ENCODE results near the gene KLHL17.
A peak's percentile ranks its signal among the peaks of the same experiment; 100 is the strongest.

The KLHL17 gene

GRCh38 chr1:918353-918752 is 42.0 kb upstream of the KLHL17 start:
- DNase-seq, result no peak
- Histone ChIP-seq H3K4me3 (ENCODE audit: control insufficient read depth in 1 of 7, extremely low read depth in 1 of 7, insufficient read depth in 4 of 7, low read depth in 2 of 7, low read length in 6 of 7) (no peak overlapping the region), H3K4me1 (ENCODE audit: control extremely low read depth in 1 of 4, control insufficient read depth in 4 of 4, insufficient read depth in 4 of 4, low read length in 3 of 4) (peaks cover 0 to 68% (median 45%) of the 10 kb centered on the region in 4 experiments), H3K27ac (ENCODE audit: insufficient read depth in 1 of 2, low read depth in 1 of 2, low read length in 2 of 2, poor library complexity in 1 of 2, severe bottlenecking in 2 of 2) (no peak overlapping the region), H3K27me3 (replicated peaks in 2 of 5; ENCODE audit: control insufficient read depth in 4 of 5, insufficient read depth in 5 of 5, low read length in 4 of 5) (peaks cover 0 to 26% (median 9%) of the 10 kb centered on the region in 5 experiments), H3K9me3 (ENCODE audit: control extremely low read depth in 1 of 5, control insufficient read depth in 4 of 5, insufficient read depth in 2 of 5, low read depth in 1 of 5, low read length in 4 of 5) (no peaks in the 10 kb centered on the region), H3K36me3 (ENCODE audit: control insufficient read depth in 4 of 4, insufficient read depth in 4 of 4, low read length in 3 of 4) (no peaks in the 10 kb centered on the region)
- CTCF ChIA-PET, result interaction anchor here (3.7 kb wide), 1 partner anchor 13 kb away, joined by 23 read pairs; no protein-coding TSS in a partner anchor
- WGBS (ENCODE audit: insufficient coverage), result 94% methylated on average over 13 of the region's 15 CpGs
- POLR2A ChIA-PET, result no interaction called here

GRCh38 chr1:918843-919242 is 41.5 kb upstream of the KLHL17 start:
- Histone ChIP-seq H3K4me1 (ENCODE audit: control extremely low read depth in 1 of 4, control insufficient read depth in 4 of 4, insufficient read depth in 4 of 4, low read length in 3 of 4) (peaks cover 0 to 65% (median 45%) of the 10 kb centered on the region in 4 experiments), H3K27me3 (replicated peaks in 2 of 5; ENCODE audit: control insufficient read depth in 4 of 5, insufficient read depth in 5 of 5, low read length in 4 of 5) (peaks cover 0 to 29% (median 10%) of the 10 kb centered on the region in 5 experiments), H3K36me3 (ENCODE audit: control insufficient read depth in 4 of 4, insufficient read depth in 4 of 4, low read length in 3 of 4) (no peaks in the 10 kb centered on the region), H3K4me3 (ENCODE audit: control insufficient read depth in 1 of 7, extremely low read depth in 1 of 7, insufficient read depth in 4 of 7, low read depth in 2 of 7, low read length in 6 of 7) (no peak overlapping the region), H3K27ac (ENCODE audit: insufficient read depth in 1 of 2, low read depth in 1 of 2, low read length in 2 of 2, poor library complexity in 1 of 2, severe bottlenecking in 2 of 2) (no peak overlapping the region), H3K9me3 (ENCODE audit: control extremely low read depth in 1 of 5, control insufficient read depth in 4 of 5, insufficient read depth in 2 of 5, low read depth in 1 of 5, low read length in 4 of 5) (no peaks in the 10 kb centered on the region)
- DNase-seq, result no peak
- 96% methylated on average over 5 of the region's 6 CpGs for WGBS (ENCODE audit: insufficient coverage)
- ChIA-PET POLR2A (no interaction called here), CTCF (interaction anchor here (3.7 kb wide), 1 partner anchor 14 kb away, joined by 23 read pairs; no protein-coding TSS in a partner anchor)

- Histone ChIP-seq H3K9me3 (ENCODE audit: control extremely low read depth in 1 of 5, control insufficient read depth in 4 of 5, insufficient read depth in 2 of 5, low read depth in 1 of 5, low read length in 4 of 5) (no peaks in the 10 kb centered on the region), H3K36me3 (ENCODE audit: control insufficient read depth in 4 of 4, insufficient read depth in 4 of 4, low read length in 3 of 4) (no peaks in the 10 kb centered on the region), H3K27me3 (replicated peaks in 2 of 5; ENCODE audit: control insufficient read depth in 4 of 5, insufficient read depth in 5 of 5, low read length in 4 of 5) (peaks cover 0 to 31% (median 10%) of the 10 kb centered on the region in 5 experiments), H3K27ac (ENCODE audit: insufficient read depth in 1 of 2, low read depth in 1 of 2, low read length in 2 of 2, poor library complexity in 1 of 2, severe bottlenecking in 2 of 2) (no peak overlapping the region), H3K4me1 (ENCODE audit: control extremely low read depth in 1 of 4, control insufficient read depth in 4 of 4, insufficient read depth in 4 of 4, low read length in 3 of 4) (peaks cover 0 to 66% (median 49%) of the 10 kb centered on the region in 4 experiments), H3K4me3 (ENCODE audit: control insufficient read depth in 1 of 7, extremely low read depth in 1 of 7, insufficient read depth in 4 of 7, low read depth in 2 of 7, low read length in 6 of 7) (no peak overlapping the region)
- DNase-seq, result no peak
- WGBS (ENCODE audit: insufficient coverage), result 92% methylated on average over 26 of the region's 29 CpGs
- ChIA-PET POLR2A (no interaction called here), CTCF (interaction anchor here (3.7 kb wide), 1 partner anchor 14 kb away, joined by 23 read pairs; no protein-coding TSS in a partner anchor)
Observed at GRCh38 chr1:919271-919872, 41.0 kb upstream of the KLHL17 start.

- ChIA-PET POLR2A (no interaction called here), CTCF (interaction anchor here (0.5 to 3.7 kb wide), 3 partner anchors 10 to 15 kb away, joined by 3 to 23 read pairs (median 5); no protein-coding TSS in a partner anchor)
- H3K4me1 ChIP-seq (ENCODE audit: control extremely low read depth in 1 of 4, control insufficient read depth in 4 of 4, insufficient read depth in 4 of 4, low read length in 3 of 4), result peaks cover 0 to 72% (median 55%) of the 10 kb centered on the region in 4 experiments
- DNase-seq, result no peak
- H3K4me3 ChIP-seq (ENCODE audit: control insufficient read depth in 1 of 7, extremely low read depth in 1 of 7, insufficient read depth in 4 of 7, low read depth in 2 of 7, low read length in 6 of 7), result no peak overlapping the region
- H3K36me3 ChIP-seq (ENCODE audit: control insufficient read depth in 4 of 4, insufficient read depth in 4 of 4, low read length in 3 of 4), result no peaks in the 10 kb centered on the region
- peaks cover 0 to 38% (median 10%) of the 10 kb centered on the region in 5 experiments for H3K27me3 ChIP-seq (replicated peaks in 2 of 5; ENCODE audit: control insufficient read depth in 4 of 5, insufficient read depth in 5 of 5, low read length in 4 of 5)
- WGBS (ENCODE audit: insufficient coverage), result 88% methylated on average over 23 of the region's 23 CpGs
- H3K9me3 ChIP-seq (ENCODE audit: control extremely low read depth in 1 of 5, control insufficient read depth in 4 of 5, insufficient read depth in 2 of 5, low read depth in 1 of 5, low read length in 4 of 5), result no peaks in the 10 kb centered on the region
- H3K27ac ChIP-seq (ENCODE audit: insufficient read depth in 1 of 2, low read depth in 1 of 2, low read length in 2 of 2, poor library complexity in 1 of 2, severe bottlenecking in 2 of 2), result no peak overlapping the region
Observed at GRCh38 chr1:920010-920409, 40.4 kb upstream of the KLHL17 start.

- Histone ChIP-seq H3K27ac (ENCODE audit: insufficient read depth in 1 of 2, low read depth in 1 of 2, low read length in 2 of 2, poor library complexity in 1 of 2, severe bottlenecking in 2 of 2) (no peak overlapping the region), H3K27me3 (replicated peaks in 2 of 5; ENCODE audit: control insufficient read depth in 4 of 5, insufficient read depth in 5 of 5, low read length in 4 of 5) (peaks cover 0 to 43% (median 10%) of the 10 kb centered on the region in 5 experiments), H3K4me1 (ENCODE audit: control extremely low read depth in 1 of 4, control insufficient read depth in 4 of 4, insufficient read depth in 4 of 4, low read length in 3 of 4) (peaks cover 0 to 72% (median 60%) of the 10 kb centered on the region in 4 experiments), H3K9me3 (ENCODE audit: control extremely low read depth in 1 of 5, control insufficient read depth in 4 of 5, insufficient read depth in 2 of 5, low read depth in 1 of 5, low read length in 4 of 5) (no peaks in the 10 kb centered on the region), H3K4me3 (ENCODE audit: control insufficient read depth in 1 of 7, extremely low read depth in 1 of 7, insufficient read depth in 4 of 7, low read depth in 2 of 7, low read length in 6 of 7) (peak overlapping the region in 3 of 7 experiments; percentile 20 to 42 (median 40)), H3K36me3 (ENCODE audit: control insufficient read depth in 4 of 4, insufficient read depth in 4 of 4, low read length in 3 of 4) (no peaks in the 10 kb centered on the region)
- POLR2A ChIA-PET, result no interaction called here
- DNase-seq, result no peak
- CTCF ChIA-PET, result interaction anchor here (0.5 to 3.7 kb wide), 3 partner anchors 10 to 16 kb away, joined by 3 to 23 read pairs (median 5); no protein-coding TSS in a partner anchor
- WGBS (ENCODE audit: insufficient coverage), result 19% methylated on average over 9 of the region's 13 CpGs
Observed at GRCh38 chr1:920521-920920, 39.9 kb upstream of the KLHL17 start.

- POLR2A ChIA-PET, result no interaction called here
- DNase-seq, result peak; percentile 77 to 88 (median 87)
- no peak overlapping the region for H3K27ac ChIP-seq (ENCODE audit: insufficient read depth in 1 of 2, low read depth in 1 of 2, low read length in 2 of 2, poor library complexity in 1 of 2, severe bottlenecking in 2 of 2)
- CTCF ChIA-PET, result interaction anchor here (1.5 to 3.7 kb wide), 2 partner anchors 9 to 16 kb away, joined by 5 to 23 read pairs; no protein-coding TSS in a partner anchor
- WGBS (ENCODE audit: insufficient coverage), result 37% methylated on average over 29 of the region's 38 CpGs
- H3K4me1 ChIP-seq (ENCODE audit: control extremely low read depth in 1 of 4, control insufficient read depth in 4 of 4, insufficient read depth in 4 of 4, low read length in 3 of 4), result peaks cover 0 to 74% (median 62%) of the 10 kb centered on the region in 4 experiments
- H3K4me3 ChIP-seq (ENCODE audit: control insufficient read depth in 1 of 7, extremely low read depth in 1 of 7, insufficient read depth in 4 of 7, low read depth in 2 of 7, low read length in 6 of 7), result peak overlapping the region in 4 of 7 experiments; percentile 6 to 42 (median 30)
- H3K36me3 ChIP-seq (ENCODE audit: control insufficient read depth in 4 of 4, insufficient read depth in 4 of 4, low read length in 3 of 4), result no peaks in the 10 kb centered on the region
- H3K27me3 ChIP-seq (replicated peaks in 2 of 5; ENCODE audit: control insufficient read depth in 4 of 5, insufficient read depth in 5 of 5, low read length in 4 of 5), result peaks cover 0 to 50% (median 14%) of the 10 kb centered on the region in 5 experiments
- no peaks in the 10 kb centered on the region for H3K9me3 ChIP-seq (ENCODE audit: control extremely low read depth in 1 of 5, control insufficient read depth in 4 of 5, insufficient read depth in 2 of 5, low read depth in 1 of 5, low read length in 4 of 5)
Observed at GRCh38 chr1:921011-921837, 39.2 kb upstream of the KLHL17 start.

Measured in common myeloid progenitor, CD34-positive (primary cell).